GM12891 (cell line): ENCODE results near the gene SPATA6.

Source experiments
- DNase-seq: peaks from one replicate; pipeline ENCODE4 v3.0.0; 2011; ENCODE audit warnings: low spot score; ENCODE audit not compliant: insufficient read length
- FAIRE-seq: peaks from 2 replicates; lab custom pipeline; 2011; peaks lifted over from hg19 to GRCh38; lab: Jason Lieb, UNC
- PAX5 ChIP-seq: IDR thresholded peaks from 2 replicates; pipeline ENCODE4 v1.6.1; 2011; ENCODE audit warnings: low read length, moderate library complexity, mild to moderate bottlenecking; ENCODE audit not compliant: insufficient read depth, severe bottlenecking
- POLR2A ChIP-seq: IDR thresholded peaks from 2 replicates; pipeline ENCODE4 v1.6.1; 2011; ENCODE audit warnings: low read depth, low read length, control low read depth
- POLR2AphosphoS5 ChIP-seq: IDR thresholded peaks from 2 replicates; pipeline ENCODE4 v1.6.1; 2011; ENCODE audit warnings: low read depth, low read length, control low read depth
- POU2F2 ChIP-seq: IDR thresholded peaks from 2 replicates; pipeline ENCODE4 v1.6.1; 2011; ENCODE audit warnings: low read depth, mild to moderate bottlenecking, control low read depth, low read length, moderate library complexity
- SPI1 ChIP-seq: IDR thresholded peaks from 2 replicates; pipeline ENCODE4 v1.6.1; 2011; ENCODE audit warnings: low read depth, low read length, control low read depth
- TAF1 ChIP-seq: IDR thresholded peaks from 2 replicates; pipeline ENCODE4 v1.6.1; 2011; ENCODE audit warnings: low read depth, low read length, control low read depth

Gene SPATA6

DNA sequence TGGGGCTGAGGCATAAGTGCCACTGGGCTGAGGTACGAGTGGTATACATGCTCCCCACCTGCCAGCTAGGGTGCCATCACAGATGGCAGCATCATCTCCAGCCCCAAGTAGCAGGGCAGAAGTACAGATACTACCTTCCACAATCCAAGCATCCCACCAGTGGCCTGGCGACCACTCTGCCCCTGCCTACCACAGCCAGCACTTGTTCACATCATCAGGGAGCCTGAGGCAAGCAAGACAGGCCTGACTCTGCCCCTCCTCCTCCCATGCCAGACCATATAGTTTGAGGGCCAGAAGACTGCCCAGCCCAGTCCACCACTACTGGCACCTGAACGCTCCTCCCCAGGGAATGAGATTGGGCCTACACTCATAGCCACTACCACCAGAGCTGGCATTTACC lies 84.6 kb downstream of the SPATA6 start:
- FAIRE-seq (no peak), DNase-seq (no peak)
- TF ChIP-seq POLR2A (no peak), TAF1 (no peak), PAX5 (no peak)

DNA sequence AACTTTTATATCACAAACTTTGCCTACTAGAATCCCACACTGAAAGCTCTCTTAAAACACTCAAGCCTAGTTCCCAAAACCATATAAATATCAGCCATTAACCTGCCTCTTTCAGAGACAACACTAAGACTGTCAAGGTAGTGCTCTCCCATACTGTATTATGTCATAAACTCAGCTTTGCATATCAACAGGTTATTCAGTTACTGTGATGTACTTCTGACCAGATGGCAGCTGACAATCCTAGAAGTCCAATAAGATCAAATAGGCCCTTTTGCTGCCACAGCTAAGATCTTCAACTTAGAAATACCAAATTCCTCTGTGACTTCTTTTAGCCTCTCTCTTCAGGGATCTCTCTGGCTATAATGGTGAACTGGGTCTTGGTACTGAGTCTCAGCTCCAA lies 97.2 kb downstream of the SPATA6 start:
- FAIRE-seq = no peak
- TF ChIP-seq PAX5 (no peak), POU2F2 (no peak), POLR2A (no peak), POLR2AphosphoS5 (no peak), TAF1 (no peak), SPI1 (no peak)
- DNase-seq = no peak

DNA sequence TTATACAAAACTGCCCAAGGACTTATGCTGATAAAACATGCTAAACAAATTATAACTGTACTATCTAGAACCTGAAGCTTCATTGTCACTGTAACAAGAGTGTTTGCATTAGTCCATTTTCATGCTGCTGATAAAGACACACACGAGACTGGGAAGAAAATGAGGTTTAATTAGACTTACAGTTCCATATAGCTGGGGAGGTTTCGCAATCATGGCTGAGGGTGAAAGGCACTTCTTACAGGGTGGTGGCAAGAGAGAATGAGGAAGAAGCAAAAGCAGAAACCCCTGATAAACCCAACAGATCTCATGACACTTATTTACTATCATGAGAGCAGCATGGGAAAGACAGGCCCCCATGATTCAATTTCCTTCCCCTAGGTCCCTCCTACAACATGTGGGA lies 100.4 kb downstream of the SPATA6 start:
- FAIRE-seq (no peak), DNase-seq (no peak)
- TF ChIP-seq POLR2A (no peak), TAF1 (no peak), SPI1 (no peak), POLR2AphosphoS5 (no peak), POU2F2 (no peak), PAX5 (no peak)

DNA sequence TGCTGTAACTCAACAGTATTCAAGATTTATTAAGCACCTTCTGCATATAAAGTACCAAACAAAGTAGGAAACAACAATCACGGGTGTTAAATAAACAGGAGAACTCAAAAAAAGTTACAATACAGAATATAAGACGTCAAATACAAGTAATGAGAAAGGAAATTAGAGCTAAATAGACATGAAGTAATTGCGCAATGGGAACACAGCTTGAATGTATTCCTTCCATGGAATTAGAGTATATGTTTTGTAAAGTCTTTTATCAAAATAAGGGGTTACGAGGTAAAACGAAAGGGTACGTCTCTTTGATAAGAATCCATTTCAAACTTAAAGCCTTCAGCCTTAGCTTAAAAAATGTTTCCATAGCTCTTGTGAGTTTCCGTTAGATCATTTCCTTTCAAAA lies 109.1 kb downstream of the SPATA6 start:
- DNase-seq (no peak), FAIRE-seq (no peak)
- TF ChIP-seq POU2F2 (no peak), TAF1 (no peak), SPI1 (no peak), PAX5 (no peak), POLR2AphosphoS5 (no peak), POLR2A (no peak)

DNA sequence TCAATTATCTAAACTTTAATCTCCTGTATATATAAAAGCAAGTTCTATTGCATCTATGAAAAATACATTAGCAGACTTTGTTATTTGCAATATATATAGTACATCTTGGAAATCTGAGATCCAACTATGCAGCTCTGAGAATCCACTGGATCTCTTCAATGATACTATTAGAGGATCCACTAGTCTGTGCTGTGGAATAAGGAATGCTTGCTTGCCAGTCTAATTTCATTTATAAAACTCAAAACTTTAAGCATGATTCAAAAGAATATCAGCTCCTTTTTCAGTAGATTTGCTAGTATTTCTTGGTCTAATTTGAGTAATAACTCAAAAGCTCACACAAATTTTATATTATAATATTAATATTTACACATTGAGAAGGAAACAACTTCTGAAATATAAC lies 115.1 kb downstream of the SPATA6 start:
- no peak for TF ChIP-seq PAX5
- no peak for TF ChIP-seq SPI1
- no peak for TF ChIP-seq POLR2AphosphoS5
- no peak for TF ChIP-seq POU2F2
- no peak for TF ChIP-seq TAF1
- no peak for TF ChIP-seq POLR2A
- no peak for DNase-seq
- FAIRE-seq = no peak

DNA sequence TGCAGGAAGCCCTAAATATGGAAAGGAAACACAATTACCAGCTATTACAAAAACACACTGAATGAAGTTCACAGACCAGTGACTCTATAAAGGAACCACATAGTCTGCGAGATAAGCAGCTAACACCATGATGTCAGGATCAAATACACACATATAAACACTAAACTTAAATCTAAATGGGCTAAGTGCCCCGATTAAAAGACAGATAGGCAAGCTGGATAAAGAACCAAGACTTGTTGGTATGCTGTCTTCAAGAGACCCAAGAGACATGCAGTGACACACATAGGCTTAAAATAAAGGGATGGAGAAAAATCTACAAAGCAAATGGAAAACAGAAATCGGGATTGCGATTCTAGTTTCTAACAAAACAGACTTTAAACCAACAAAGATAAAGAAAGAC lies 127.6 kb downstream of the SPATA6 start:
- no peak for DNase-seq
- FAIRE-seq = no peak
- TF ChIP-seq TAF1 (no peak), PAX5 (no peak), POLR2AphosphoS5 (no peak), POLR2A (no peak), POU2F2 (no peak), SPI1 (no peak)

DNA sequence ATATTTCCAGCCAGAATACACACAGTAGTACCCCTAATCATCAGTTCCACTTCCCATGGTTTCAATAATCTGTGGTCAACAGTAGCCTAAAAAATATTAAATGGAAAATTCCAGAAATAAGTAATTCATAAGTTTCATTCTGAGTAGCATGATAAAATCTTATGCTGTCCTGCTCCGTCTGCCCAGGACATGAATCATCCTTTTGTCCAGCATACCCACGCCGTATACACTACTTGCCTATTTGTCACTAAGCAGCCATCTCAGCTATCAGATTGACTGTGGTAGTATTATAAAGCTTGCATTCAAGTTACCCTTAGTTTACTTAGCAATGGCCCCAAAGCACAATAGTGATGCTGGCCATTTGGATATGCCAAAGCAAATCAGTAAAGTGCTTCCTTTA lies 130.8 kb downstream of the SPATA6 start:
- DNase-seq (no peak), FAIRE-seq (no peak)
- TF ChIP-seq SPI1 = no peak
- TF ChIP-seq PAX5 = no peak
- TF ChIP-seq POLR2A = no peak
- no peak for TF ChIP-seq TAF1
- TF ChIP-seq POU2F2 = no peak
- TF ChIP-seq POLR2AphosphoS5 = no peak

DNA sequence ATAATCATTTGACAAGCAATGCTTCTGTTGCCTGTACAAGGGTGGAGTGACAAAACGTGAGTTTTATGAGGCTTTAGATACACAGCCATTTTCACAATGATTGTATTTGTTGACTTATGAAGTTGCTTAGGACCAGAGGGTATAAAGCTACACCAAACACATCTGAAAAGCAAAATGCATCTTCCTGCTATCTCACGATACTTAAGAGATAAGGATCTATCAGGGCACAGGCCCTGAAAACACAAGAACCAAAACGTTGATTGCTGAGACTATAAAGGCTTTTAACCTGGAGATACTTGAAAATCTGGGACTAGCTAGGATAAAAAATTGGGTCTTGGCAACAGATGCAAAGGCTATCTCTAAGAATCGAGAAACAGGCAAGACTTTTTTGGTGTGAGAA lies 133.7 kb downstream of the SPATA6 start:
- no peak for FAIRE-seq
- TF ChIP-seq PAX5 = no peak
- no peak for TF ChIP-seq TAF1
- TF ChIP-seq POLR2A = no peak
- TF ChIP-seq POLR2AphosphoS5 = no peak
- DNase-seq = no peak

DNA sequence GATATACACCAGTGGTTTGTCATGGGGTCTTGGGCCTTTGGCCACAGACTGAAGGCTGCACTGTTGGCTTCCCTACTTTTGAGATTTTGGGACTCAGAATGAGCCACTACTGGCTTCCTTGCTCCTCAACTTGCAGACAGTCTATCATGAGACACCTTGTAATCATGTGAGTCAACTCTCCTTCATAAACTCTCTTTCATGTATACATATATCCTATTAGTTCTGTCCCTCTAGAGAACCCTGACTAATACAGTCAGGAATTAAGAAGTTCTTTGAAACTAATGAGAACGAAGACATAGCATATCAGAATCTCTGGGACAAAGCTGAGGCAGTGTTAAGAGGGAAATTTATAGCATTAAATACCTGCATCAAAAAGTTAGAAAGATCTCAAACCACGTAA lies 138.7 kb downstream of the SPATA6 start:
- TF ChIP-seq TAF1 = no peak
- no peak for TF ChIP-seq POLR2AphosphoS5
- no peak for TF ChIP-seq PAX5
- no peak for TF ChIP-seq SPI1
- no peak for TF ChIP-seq POU2F2
- no peak for TF ChIP-seq POLR2A
- no peak for FAIRE-seq
- no peak for DNase-seq

DNA sequence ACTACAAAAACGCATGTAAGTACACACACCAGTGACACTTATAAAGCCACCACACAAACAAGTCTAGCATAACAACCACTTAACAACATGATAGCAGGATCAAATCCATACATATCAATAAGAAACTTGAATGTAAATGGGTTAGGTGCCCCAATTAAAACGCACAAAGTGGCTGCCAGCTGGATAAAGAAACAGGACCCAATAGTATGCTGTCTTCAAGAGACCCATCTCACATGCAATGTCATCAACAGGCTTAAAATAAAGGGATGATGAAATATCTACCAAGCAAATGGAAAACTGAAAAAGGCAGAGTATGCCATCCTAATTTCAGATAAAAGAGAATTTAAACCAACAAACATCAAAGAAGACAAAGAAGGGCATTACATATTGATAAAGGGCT lies 139.9 kb downstream of the SPATA6 start:
- no peak for DNase-seq
- no peak for FAIRE-seq
- TF ChIP-seq POLR2A (no peak), POLR2AphosphoS5 (no peak), SPI1 (no peak), POU2F2 (no peak), PAX5 (no peak), TAF1 (no peak)

DNA sequence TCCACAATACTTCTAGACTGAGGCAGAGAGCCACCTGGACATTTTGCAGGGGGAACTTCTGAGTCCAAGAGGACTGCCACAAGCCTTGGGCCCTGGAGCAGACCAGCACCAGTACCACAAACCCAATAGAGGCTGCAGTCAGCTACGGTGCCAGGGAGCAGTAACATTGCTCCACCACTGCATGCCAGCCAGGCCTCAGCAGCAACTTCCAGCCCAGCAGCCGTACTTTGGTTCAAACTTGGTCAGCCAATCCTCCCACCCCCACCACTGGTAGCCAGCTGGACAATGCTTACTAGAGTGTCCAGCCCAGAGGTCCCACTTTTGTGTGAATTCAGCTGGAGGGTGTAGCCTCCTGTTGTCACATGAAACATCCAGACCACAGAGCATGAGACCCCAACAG lies 142.1 kb downstream of the SPATA6 start:
- TF ChIP-seq SPI1 = no peak
- no peak for DNase-seq
- no peak for FAIRE-seq
